GM12891 (cell line): Measurements from ENCODE around the gene PFN3.

Experiments used
- POLR2A ChIP-seq: IDR thresholded peaks from 2 replicates; pipeline ENCODE4 v1.6.1; 2011; ENCODE audit warnings: low read depth, low read length, control low read depth
- POLR2AphosphoS5 ChIP-seq: IDR thresholded peaks from 2 replicates; pipeline ENCODE4 v1.6.1; 2011; ENCODE audit warnings: low read depth, low read length, control low read depth
- POU2F2 ChIP-seq: IDR thresholded peaks from 2 replicates; pipeline ENCODE4 v1.6.1; 2011; ENCODE audit warnings: low read depth, mild to moderate bottlenecking, control low read depth, low read length, moderate library complexity
- SPI1 ChIP-seq: IDR thresholded peaks from 2 replicates; pipeline ENCODE4 v1.6.1; 2011; ENCODE audit warnings: low read depth, low read length, control low read depth
- TAF1 ChIP-seq: IDR thresholded peaks from 2 replicates; pipeline ENCODE4 v1.6.1; 2011; ENCODE audit warnings: low read depth, low read length, control low read depth

- TF ChIP-seq TAF1, result no peak
- peak; percentile 13; the same call in 1 of the 2 replicates for TF ChIP-seq POLR2A
- TF ChIP-seq POLR2AphosphoS5, result no peak
- TF ChIP-seq SPI1, result no peak
- TF ChIP-seq POU2F2, result no peak
Measured at GRCh38 chr5:177440990-177441780, 40.7 kb upstream of the PFN3 start.
